ENCODE results near the gene NAA40.

GRCh38 chr11:64003807-64004589 lies 65.2 kb downstream of the NAA40 start:
- TF ChIP-seq POLR2A (IDR thresholded peaks at IDR 0.05; ENCODE audit: low read depth, low read length) (no peak), TAF1 (IDR thresholded peaks at IDR 0.05; ENCODE audit: low read depth, low read length) (no peak), SPI1 (IDR thresholded peaks at IDR 0.05; ENCODE audit: low read depth, low read length) (no peak), POLR2AphosphoS5 (IDR thresholded peaks at IDR 0.05; ENCODE audit: low read depth, low read length) (no peak), POU2F2 (IDR thresholded peaks at IDR 0.05; ENCODE audit: low read depth, low read length) (no peak), PAX5 (IDR thresholded peaks at IDR 0.05; ENCODE audit: insufficient read depth, low read length, severe bottlenecking) (no peak)
